ENCODE measurements around the gene RIPK1. TPM values are rescaled to one million over a fixed set of nuclear protein-coding genes. Genes with fewer than 3 reads are reported as not detected.

Gene RIPK1
- total and polyA plus RNA-seq, 10 of the 15 experiments (the other 5 are each of a cell fraction or from before 2014, with no cell fraction given): 1.6 to 11.2 (median 6.3) TPM

DNA sequence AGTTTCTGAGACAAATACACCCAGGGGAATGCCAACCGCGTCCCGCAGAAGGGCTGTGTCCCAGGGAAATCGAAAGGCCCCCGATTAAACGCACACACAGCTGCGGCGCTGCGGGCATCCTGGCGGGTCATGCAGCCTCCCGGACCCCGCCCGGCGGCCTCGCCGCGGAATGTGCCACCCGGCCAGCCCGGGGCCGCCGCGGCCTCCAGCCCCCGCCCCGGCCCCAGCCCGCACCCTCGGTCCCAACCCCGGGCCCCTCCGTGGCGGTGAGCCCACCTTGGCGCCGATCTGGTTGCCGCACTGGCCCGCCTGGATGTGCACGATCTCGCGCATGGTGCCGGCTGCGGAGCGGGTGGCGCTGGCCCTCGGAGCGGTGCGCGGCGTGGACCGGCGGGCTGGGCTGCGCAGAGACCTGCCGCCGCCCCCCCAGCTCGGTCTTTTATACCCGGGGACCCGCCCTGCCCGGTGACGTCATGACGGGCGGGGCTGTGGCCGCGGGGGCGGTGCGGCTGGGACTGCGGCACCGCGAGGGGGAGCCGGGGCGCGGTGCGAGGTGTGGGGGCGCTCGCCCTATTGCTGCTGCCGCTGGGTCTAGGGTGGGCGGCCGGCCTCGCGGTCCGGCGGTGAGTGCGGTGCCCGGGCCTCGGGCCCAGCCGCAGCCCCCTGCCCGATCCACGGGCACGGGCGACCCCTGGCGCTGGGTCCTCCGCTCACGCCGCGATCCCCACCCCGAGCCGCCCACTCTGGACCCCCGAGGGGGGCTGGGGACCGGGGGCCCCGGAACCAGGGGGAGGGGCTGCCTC is 89.0 kb downstream of the RIPK1 start, which contains the start of gene TUBB2A (continued):
- TF ChIP-seq, protein P1, sequence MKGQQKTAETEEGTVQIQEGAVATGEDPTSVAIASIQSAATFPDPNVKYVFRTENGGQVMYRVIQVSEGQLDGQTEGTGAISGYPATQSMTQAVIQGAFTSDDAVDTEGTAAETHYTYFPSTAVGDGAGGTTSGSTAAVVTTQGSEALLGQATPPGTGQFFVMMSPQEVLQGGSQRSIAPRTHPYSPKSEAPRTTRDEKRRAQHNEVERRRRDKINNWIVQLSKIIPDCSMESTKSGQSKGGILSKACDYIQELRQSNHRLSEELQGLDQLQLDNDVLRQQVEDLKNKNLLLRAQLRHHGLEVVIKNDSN (IDR thresholded peaks at IDR 0.05; ENCODE audit: borderline replicate concordance, extremely low read length, insufficient read depth, low read depth, low read length): no peak
- TF ChIP-seq EZH2 (IDR thresholded peaks at IDR 0.05; ENCODE audit: borderline replicate concordance, control insufficient read depth, low read depth, low read length) (no peak), YY1 (IDR thresholded peaks at IDR 0.05; ENCODE audit: low read depth, low read length) (peak; percentile 44; the same call in 1 of the 2 replicates), KLF5 (IDR thresholded peaks at IDR 0.05; ENCODE audit: partially characterized antibody) (no peak), HDGF (IDR thresholded peaks at IDR 0.05) (no peak), SMC3 (IDR thresholded peaks at IDR 0.05; ENCODE audit: borderline replicate concordance, low read length) (no peak), NBN (IDR thresholded peaks at IDR 0.05) (no peak)
- TF ChIP-seq, protein P2, sequence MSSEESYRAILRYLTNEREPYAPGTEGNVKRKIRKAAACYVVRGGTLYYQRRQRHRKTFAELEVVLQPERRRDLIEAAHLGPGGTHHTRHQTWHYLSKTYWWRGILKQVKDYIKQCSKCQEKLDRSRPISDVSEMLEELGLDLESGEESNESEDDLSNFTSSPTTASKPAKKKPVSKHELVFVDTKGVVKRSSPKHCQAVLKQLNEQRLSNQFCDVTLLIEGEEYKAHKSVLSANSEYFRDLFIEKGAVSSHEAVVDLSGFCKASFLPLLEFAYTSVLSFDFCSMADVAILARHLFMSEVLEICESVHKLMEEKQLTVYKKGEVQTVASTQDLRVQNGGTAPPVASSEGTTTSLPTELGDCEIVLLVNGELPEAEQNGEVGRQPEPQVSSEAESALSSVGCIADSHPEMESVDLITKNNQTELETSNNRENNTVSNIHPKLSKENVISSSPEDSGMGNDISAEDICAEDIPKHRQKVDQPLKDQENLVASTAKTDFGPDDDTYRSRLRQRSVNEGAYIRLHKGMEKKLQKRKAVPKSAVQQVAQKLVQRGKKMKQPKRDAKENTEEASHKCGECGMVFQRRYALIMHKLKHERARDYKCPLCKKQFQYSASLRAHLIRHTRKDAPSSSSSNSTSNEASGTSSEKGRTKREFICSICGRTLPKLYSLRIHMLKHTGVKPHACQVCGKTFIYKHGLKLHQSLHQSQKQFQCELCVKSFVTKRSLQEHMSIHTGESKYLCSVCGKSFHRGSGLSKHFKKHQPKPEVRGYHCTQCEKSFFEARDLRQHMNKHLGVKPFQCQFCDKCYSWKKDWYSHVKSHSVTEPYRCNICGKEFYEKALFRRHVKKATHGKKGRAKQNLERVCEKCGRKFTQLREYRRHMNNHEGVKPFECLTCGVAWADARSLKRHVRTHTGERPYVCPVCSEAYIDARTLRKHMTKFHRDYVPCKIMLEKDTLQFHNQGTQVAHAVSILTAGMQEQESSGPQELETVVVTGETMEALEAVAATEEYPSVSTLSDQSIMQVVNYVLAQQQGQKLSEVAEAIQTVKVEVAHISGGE (CRISPR knock-in tag; IDR thresholded peaks at IDR 0.05): no peak
- TF ChIP-seq, protein P3, sequence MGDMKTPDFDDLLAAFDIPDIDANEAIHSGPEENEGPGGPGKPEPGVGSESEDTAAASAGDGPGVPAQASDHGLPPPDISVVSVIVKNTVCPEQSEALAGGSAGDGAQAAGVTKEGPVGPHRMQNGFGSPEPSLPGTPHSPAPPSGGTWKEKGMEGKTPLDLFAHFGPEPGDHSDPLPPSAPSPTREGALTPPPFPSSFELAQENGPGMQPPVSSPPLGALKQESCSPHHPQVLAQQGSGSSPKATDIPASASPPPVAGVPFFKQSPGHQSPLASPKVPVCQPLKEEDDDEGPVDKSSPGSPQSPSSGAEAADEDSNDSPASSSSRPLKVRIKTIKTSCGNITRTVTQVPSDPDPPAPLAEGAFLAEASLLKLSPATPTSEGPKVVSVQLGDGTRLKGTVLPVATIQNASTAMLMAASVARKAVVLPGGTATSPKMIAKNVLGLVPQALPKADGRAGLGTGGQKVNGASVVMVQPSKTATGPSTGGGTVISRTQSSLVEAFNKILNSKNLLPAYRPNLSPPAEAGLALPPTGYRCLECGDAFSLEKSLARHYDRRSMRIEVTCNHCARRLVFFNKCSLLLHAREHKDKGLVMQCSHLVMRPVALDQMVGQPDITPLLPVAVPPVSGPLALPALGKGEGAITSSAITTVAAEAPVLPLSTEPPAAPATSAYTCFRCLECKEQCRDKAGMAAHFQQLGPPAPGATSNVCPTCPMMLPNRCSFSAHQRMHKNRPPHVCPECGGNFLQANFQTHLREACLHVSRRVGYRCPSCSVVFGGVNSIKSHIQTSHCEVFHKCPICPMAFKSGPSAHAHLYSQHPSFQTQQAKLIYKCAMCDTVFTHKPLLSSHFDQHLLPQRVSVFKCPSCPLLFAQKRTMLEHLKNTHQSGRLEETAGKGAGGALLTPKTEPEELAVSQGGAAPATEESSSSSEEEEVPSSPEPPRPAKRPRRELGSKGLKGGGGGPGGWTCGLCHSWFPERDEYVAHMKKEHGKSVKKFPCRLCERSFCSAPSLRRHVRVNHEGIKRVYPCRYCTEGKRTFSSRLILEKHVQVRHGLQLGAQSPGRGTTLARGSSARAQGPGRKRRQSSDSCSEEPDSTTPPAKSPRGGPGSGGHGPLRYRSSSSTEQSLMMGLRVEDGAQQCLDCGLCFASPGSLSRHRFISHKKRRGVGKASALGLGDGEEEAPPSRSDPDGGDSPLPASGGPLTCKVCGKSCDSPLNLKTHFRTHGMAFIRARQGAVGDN (IDR thresholded peaks at IDR 0.05): 0 out of 2 replicates have a peak, but pooled peaks have one; percentile 61
- TF ChIP-seq, protein P4, sequence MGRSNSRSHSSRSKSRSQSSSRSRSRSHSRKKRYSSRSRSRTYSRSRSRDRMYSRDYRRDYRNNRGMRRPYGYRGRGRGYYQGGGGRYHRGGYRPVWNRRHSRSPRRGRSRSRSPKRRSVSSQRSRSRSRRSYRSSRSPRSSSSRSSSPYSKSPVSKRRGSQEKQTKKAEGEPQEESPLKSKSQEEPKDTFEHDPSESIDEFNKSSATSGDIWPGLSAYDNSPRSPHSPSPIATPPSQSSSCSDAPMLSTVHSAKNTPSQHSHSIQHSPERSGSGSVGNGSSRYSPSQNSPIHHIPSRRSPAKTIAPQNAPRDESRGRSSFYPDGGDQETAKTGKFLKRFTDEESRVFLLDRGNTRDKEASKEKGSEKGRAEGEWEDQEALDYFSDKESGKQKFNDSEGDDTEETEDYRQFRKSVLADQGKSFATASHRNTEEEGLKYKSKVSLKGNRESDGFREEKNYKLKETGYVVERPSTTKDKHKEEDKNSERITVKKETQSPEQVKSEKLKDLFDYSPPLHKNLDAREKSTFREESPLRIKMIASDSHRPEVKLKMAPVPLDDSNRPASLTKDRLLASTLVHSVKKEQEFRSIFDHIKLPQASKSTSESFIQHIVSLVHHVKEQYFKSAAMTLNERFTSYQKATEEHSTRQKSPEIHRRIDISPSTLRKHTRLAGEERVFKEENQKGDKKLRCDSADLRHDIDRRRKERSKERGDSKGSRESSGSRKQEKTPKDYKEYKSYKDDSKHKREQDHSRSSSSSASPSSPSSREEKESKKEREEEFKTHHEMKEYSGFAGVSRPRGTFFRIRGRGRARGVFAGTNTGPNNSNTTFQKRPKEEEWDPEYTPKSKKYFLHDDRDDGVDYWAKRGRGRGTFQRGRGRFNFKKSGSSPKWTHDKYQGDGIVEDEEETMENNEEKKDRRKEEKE (IDR thresholded peaks at IDR 0.05): no peak

Data from GM12878 (cell line).